Motor neuron (in vitro differentiated cells): ENCODE results near the gene DCAF8. TPM values are rescaled to one million over a fixed set of nuclear protein-coding genes. Genes with fewer than 3 reads are reported as not detected.
A peak's percentile ranks its signal among the peaks of the same experiment; 100 is the strongest.

Experiments
- ATAC-seq, 8 experiments: fragments of 200-7000 bp; cut with Tn5 transposase; replicated peaks in 6 of 8; 2 replicates each; pipeline ENCODE4 v1.8.0; 2021; ENCODE audit warnings: mild to moderate bottlenecking in 8 of 8, moderate library complexity in 8 of 8
- H3K27ac ChIP-seq, 2 donors: fragments of 250-450 bp; sonication (Bioruptor Pico); 2 replicates each; pipeline ENCODE4 v1.9.0; 2021; ENCODE audit warnings: antibody characterized with exemption in 2 of 2, mild to moderate bottlenecking in 2 of 2, moderate library complexity in 1 of 2
- H3K4me1 ChIP-seq, 2 donors: fragments of 250-450 bp; sonication (Bioruptor Pico); replicated peaks in 1 of 2; 2 replicates each; pipeline ENCODE4 v1.6.1; 2021; ENCODE audit warnings: antibody characterized with exemption in 2 of 2, mild to moderate bottlenecking in 2 of 2, moderate library complexity in 1 of 2
- H3K4me3 ChIP-seq, 5 donors: fragments of 250-450 bp; sonication (Bioruptor Pico); 2 replicates each; pipeline ENCODE4 v1.9.0; 2021; ENCODE audit warnings: antibody characterized with exemption in 5 of 5, mild to moderate bottlenecking in 5 of 5, moderate library complexity in 4 of 5
- WGBS, 10 experiments: fragments of 450-650 bp; shearing (Covaris generic); methylation state at CpG; one replicate each; pipeline ENCODE4 v1.0.0; 2022; 5-methylcytosine and 5-hydroxymethylcytosine counted together
- in situ Hi-C, 9 experiments: fragments of 400-800 bp; cut with MboI; loops; one replicate each; pipeline ENCODE4 v1.15.0; 2021; ENCODE audit warnings: low sequenced_read_pairs in 9 of 9, low pct_unique_long_range_greater_than_20kb in 2 of 9; ENCODE audit not compliant: unreplicated experiment in 9 of 9
- total RNA-seq, 8 experiments: library from RNA; unstranded; fragments of 300-600 nt; gene quantifications; 2 replicates each; pipeline versions ENCODE4 v1.2.3 to v1.2.4, GENCODE V29; 2022

Gene DCAF8
- total RNA-seq, 8 experiments from 2014 or later: 81.9 to 232 (median 129) TPM

- in situ Hi-C loops: loop anchor here in 1 of 9 experiments (25.0 kb wide), 1 partner anchor 300 kb away; the partner anchor contains the start of genes IGSF9 and TAGLN2
Observed at GRCh38 chr1:160236806-160237205, 25.5 kb downstream of the DCAF8 start.

GRCh38 chr1:160232911-160233310, 29.4 kb downstream of the DCAF8 start:
- Histone ChIP-seq H3K4me1 (no peaks in the 10 kb centered on the region), H3K27ac (no peak overlapping the region), H3K4me3 (no peak overlapping the region)
- no peak for ATAC-seq
- in situ Hi-C loops: loop anchor here in 1 of 9 experiments (25.0 kb wide), 1 partner anchor 296 kb away; the partner anchor contains the start of genes IGSF9 and TAGLN2

More at GRCh38 chr1:160236806-160237205, 25.5 kb downstream of the DCAF8 start:
- Histone ChIP-seq H3K27ac (no peak overlapping the region), H3K4me1 (no peaks in the 10 kb centered on the region), H3K4me3 (no peak overlapping the region)
- WGBS, 10 experiments: 71 to 100% (median 94%) methylated on average over 4 to 5 of the region's 5 CpGs; no CpG with 5 or more reads in 1 of the 10 experiments
- no peak for ATAC-seq

GRCh38 chr1:160228431-160228830, 33.9 kb downstream of the DCAF8 start:
- H3K4me3 ChIP-seq: no peak overlapping the region
- in situ Hi-C loops: loop anchor here in 1 of 9 experiments (25.0 kb wide), 1 partner anchor 291 kb away; the partner anchor contains the start of genes IGSF9 and TAGLN2
- H3K4me1 ChIP-seq: no peaks in the 10 kb centered on the region
- no peak overlapping the region for H3K27ac ChIP-seq
- ATAC-seq: no peak

- in situ Hi-C loops: loop anchor here in 1 of 9 experiments (25.0 kb wide), 1 partner anchor 290 kb away; the partner anchor contains the start of genes IGSF9 and TAGLN2
- WGBS, 10 experiments: 75 to 100% (median 100%) methylated on average over 1 of the region's 1 CpG; no CpG with 5 or more reads in 1 of the 10 experiments
- Histone ChIP-seq H3K27ac (no peak overlapping the region), H3K4me3 (no peak overlapping the region), H3K4me1 (no peaks in the 10 kb centered on the region)
- ATAC-seq: no peak
Observed at GRCh38 chr1:160227561-160227960, 34.8 kb downstream of the DCAF8 start.

DNA sequence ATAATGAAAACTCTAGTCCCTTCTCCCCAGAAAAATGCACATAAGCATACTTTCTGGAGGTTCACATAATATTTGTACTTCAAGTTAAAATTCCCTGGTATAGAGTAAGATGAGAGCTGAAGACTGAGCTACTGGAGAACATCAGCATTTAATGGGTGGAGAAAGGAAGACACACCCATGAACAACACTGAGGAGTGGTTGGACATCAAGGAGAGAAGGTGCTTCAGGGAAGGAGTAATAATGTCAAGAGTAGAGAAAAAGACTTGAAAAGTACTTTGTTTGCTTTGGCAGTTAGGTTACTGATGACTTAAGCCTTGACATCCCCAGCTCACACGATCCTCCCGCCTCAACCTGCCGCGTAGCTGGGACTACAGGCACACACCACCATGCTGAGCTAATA, 35.3 kb downstream of the DCAF8 start:
- in situ Hi-C loops: loop anchor here in 1 of 9 experiments (25.0 kb wide), 1 partner anchor 290 kb away; the partner anchor contains the start of genes IGSF9 and TAGLN2
- Histone ChIP-seq H3K27ac (no peak overlapping the region), H3K4me3 (no peak overlapping the region), H3K4me1 (no peaks in the 10 kb centered on the region)
- peak in 2 of 8 experiments; percentile 69 to 89 for ATAC-seq
- WGBS, 10 experiments: 79 to 98% (median 92%) methylated on average over 4 of the region's 4 CpGs; no CpG with 5 or more reads in 2 of the 10 experiments

DNA sequence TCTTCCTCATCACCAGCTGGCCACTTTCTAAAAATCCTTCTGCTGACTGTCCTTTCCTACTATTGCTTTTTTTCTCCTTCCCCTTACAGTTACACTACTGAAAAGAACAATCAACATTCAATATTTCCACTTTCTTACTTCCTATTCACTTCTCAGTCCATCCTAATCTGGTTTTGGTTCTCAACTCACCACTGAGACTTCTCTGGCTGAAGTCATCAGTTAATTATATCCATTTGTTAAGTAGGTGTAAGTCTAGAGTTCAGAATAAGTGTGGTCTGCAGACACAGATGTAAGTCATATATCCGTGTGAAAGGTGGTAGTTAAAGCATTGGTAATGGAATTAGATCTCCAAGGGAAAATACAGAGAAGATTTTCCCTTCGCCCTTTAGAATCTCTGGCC, 35.7 kb downstream of the DCAF8 start:
- H3K4me1 ChIP-seq: no peaks in the 10 kb centered on the region
- ATAC-seq: no peak
- WGBS, 10 experiments: 0 to 94% (median 79%) methylated on average over 1 to 2 of the region's 2 CpGs; no CpG with 5 or more reads in 2 of the 10 experiments
- in situ Hi-C loops: loop anchor here in 1 of 9 experiments (25.0 kb wide), 1 partner anchor 289 kb away; the partner anchor contains the start of genes IGSF9 and TAGLN2
- no peak overlapping the region for H3K27ac ChIP-seq
- no peak overlapping the region for H3K4me3 ChIP-seq

DNA sequence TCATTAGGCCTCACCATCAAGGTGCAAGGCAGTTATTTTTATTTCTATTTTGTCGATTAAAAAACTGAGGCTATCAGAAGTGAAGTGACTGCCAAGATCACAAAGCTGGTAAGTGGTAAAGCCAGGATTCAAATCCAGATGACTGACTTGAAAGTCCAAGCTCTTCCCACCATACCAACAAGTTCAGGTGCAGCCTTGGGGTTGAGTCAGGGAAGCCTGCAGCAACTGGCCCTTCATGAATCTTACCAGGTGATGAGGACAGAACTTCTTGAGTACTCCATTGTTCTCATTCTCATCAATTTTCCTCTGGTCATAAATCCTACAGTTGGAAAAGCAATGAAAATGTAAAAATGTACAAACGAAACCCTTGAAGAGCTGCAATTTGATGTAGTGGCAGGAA, 37.0 kb downstream of the DCAF8 start:
- Histone ChIP-seq H3K4me1 (no peaks in the 10 kb centered on the region), H3K27ac (no peak overlapping the region), H3K4me3 (no peak overlapping the region)
- in situ Hi-C loops: loop anchor here in 1 of 9 experiments (25.0 kb wide), 1 partner anchor 288 kb away; the partner anchor contains the start of genes IGSF9 and TAGLN2
- WGBS, 10 experiments: 80 to 100% (median 90%) methylated on average over 1 to 2 of the region's 2 CpGs; no CpG with 5 or more reads in 3 of the 10 experiments
- ATAC-seq: no peak

- in situ Hi-C loops: loop anchor here in 2 of 9 experiments (25.0 kb wide), 2 partner anchors 137 to 287 kb away; partner anchors contain the start of genes IGSF8 (in 1 of the 2), IGSF9 (in 1 of the 2), KCNJ9 (in 1 of the 2) and TAGLN2 (in 1 of the 2)
- ATAC-seq: no peak
- WGBS, 10 experiments: 93 to 100% (median 100%) methylated on average over 1 to 2 of the region's 2 CpGs; no CpG with 5 or more reads in 7 of the 10 experiments
- Histone ChIP-seq H3K4me1 (peaks cover 0 to 2% of the 10 kb centered on the region in 2 donors), H3K27ac (no peak overlapping the region), H3K4me3 (no peak overlapping the region)
Observed at GRCh38 chr1:160224606-160225005, 37.7 kb downstream of the DCAF8 start.

DNA sequence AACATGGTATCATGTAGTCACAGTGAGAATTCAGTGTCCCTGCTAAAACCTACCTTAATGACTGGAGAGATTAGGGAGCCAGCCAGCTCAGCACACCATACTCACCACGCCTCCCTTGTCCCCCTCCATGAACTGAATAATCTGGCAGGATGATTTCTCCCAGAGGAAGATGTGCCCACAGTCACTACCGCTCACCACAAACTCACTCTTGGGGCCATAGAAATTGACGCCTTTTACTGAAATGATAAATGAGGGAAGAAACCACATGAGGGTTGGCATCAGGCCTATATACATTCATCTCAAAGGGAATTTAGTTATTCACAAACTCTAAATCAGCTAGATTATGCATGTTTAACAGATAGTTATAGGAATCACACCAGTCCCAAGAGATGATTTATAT, 39.8 kb downstream of the DCAF8 start:
- ATAC-seq: no peak
- H3K27ac ChIP-seq: no peak overlapping the region
- 75 to 100% (median 93%) methylated on average over 1 to 3 of the region's 3 CpGs; no CpG with 5 or more reads in 5 of the 10 experiments for WGBS, 10 experiments

DNA sequence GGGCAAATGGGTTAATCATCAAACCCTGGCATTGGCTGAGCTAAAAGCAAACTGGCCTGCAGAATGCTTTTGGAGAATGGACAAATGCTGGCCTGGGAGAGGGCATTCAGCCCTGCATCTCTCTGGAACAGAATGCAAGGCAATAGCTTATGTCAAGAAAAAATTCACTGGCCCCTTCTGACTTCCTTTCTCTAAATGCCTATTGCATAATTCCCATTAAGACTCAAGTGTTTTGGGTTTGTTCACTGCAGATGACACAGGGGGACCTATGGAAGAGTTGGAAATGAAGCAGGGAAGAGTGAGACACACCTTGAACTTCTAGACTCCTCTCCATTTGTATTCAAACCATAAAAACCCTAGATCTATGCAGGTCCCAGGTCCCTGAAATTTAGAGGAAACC, 41.3 kb downstream of the DCAF8 start:
- in situ Hi-C loops: loop anchor here in 1 of 9 experiments (25.0 kb wide), 1 partner anchor 134 kb away; the partner anchor contains the start of genes IGSF8 and KCNJ9
- no peak overlapping the region for H3K27ac ChIP-seq
- no peak for ATAC-seq
- no peak overlapping the region for H3K4me3 ChIP-seq
- H3K4me1 ChIP-seq: peaks cover 3 to 19% of the 10 kb centered on the region in 2 donors

More for the DNA sequence above, 39.8 kb downstream of the DCAF8 start:
- Histone ChIP-seq H3K4me3 (no peak overlapping the region), H3K4me1 (peaks cover 3 to 17% of the 10 kb centered on the region in 2 donors)
- in situ Hi-C loops: loop anchor here in 1 of 9 experiments (25.0 kb wide), 1 partner anchor 135 kb away; the partner anchor contains the start of genes IGSF8 and KCNJ9

- no peak for ATAC-seq
- no peak overlapping the region for H3K27ac ChIP-seq
- in situ Hi-C loops: loop anchor here in 1 of 9 experiments (25.0 kb wide), 1 partner anchor 133 kb away; the partner anchor contains the start of genes IGSF8 and KCNJ9
Observed at GRCh38 chr1:160220301-160220700, 42.0 kb downstream of the DCAF8 start.

GRCh38 chr1:160219062-160219929, 43.1 kb downstream of the DCAF8 start:
- H3K27ac ChIP-seq: no peak overlapping the region
- H3K4me1 ChIP-seq: peaks cover 3 to 19% of the 10 kb centered on the region in 2 donors
- peak; percentile 79 to 91 (median 84) for ATAC-seq
- in situ Hi-C loops: loop anchor here in 1 of 9 experiments (25.0 kb wide), 1 partner anchor 132 kb away; the partner anchor contains the start of genes IGSF8 and KCNJ9
- no peak overlapping the region for H3K4me3 ChIP-seq
- 0 to 100% (median 85%) methylated on average over 1 to 4 of the region's 4 CpGs; no CpG with 5 or more reads in 2 of the 10 experiments for WGBS, 10 experiments

More at GRCh38 chr1:160220301-160220700, 42.0 kb downstream of the DCAF8 start:
- no peak overlapping the region for H3K4me3 ChIP-seq
- H3K4me1 ChIP-seq: peaks cover 3 to 19% of the 10 kb centered on the region in 2 donors
- 58 to 100% (median 85%) methylated on average over 1 to 2 of the region's 2 CpGs; no CpG with 5 or more reads in 4 of the 10 experiments for WGBS, 10 experiments
